Ovary (tissue), 9 donors: ENCODE data around the gene NCCRP1. TPM values are rescaled to one million over a fixed set of nuclear protein-coding genes. Genes with fewer than 3 reads are reported as not detected.
A peak's percentile ranks its signal among the peaks of the same experiment; 100 is the strongest.

Source experiments
- DNase-seq, 5 donors: peaks; one replicate each; pipeline ENCODE4 v3.0.0-alpha.2; 2019 to 2020
- H3K27ac ChIP-seq, 2 donors: fragments of 200-600 bp; one replicate each; pipeline versions ENCODE4 v1.5.1 to v1.8.0; 2019 to 2022
- H3K27me3 ChIP-seq: fragments of 200-600 bp; one replicate; pipeline ENCODE4 v1.8.0; 2022
- H3K36me3 ChIP-seq: fragments of 200-600 bp; sonication (generic); one replicate; pipeline ENCODE4 v1.5.1; 2019
- H3K4me1 ChIP-seq: one replicate; pipeline ENCODE4 v1.8.1; 2013; ENCODE audit warnings: mild to moderate bottlenecking, moderate library complexity; ENCODE audit not compliant: insufficient read depth
- H3K4me3 ChIP-seq: fragments of 200-600 bp; sonication (generic); one replicate; pipeline ENCODE4 v1.5.1; 2017
- H3K9me3 ChIP-seq, 2 donors: fragments of 200-600 bp in 1 of 2; sonication (generic) in 1 of 2; one replicate each; pipeline versions ENCODE4 v1.5.1 to v1.8.1; 2013 to 2019; ENCODE audit warnings: mild to moderate bottlenecking in 1 of 2, moderate library complexity in 1 of 2
- CTCF ChIP-seq, 3 donors: fragments of 450-650 bp in 2 of 3; fragments of 200-600 bp in 1 of 3; IDR thresholded peaks; one replicate each; pipeline versions ENCODE4 v1.5.1 to v1.8.0; 2016 to 2022; ENCODE audit warnings: antibody characterized with exemption in 3 of 3, mild to moderate bottlenecking in 1 of 3
- EP300 ChIP-seq: sonication (generic); formaldehyde crosslinking; IDR thresholded peaks from one replicate; pipeline ENCODE4 v1.6.1; 2017; ENCODE audit warnings: antibody characterized with exemption
- POLR2A ChIP-seq: fragments of 450-650 bp; IDR thresholded peaks from one replicate; pipeline ENCODE4 v1.6.1; 2017; ENCODE audit warnings: antibody characterized with exemption, mild to moderate bottlenecking, moderate library complexity
- WGBS, 3 donors: extraction: QIAGEN DNeasy Blood & Tissue Kit in 1 of 3; methylation state at CpG; one replicate each; pipeline versions ENCODE4 v1.1.5 to v1.1.7; 2013 to 2017; 5-methylcytosine and 5-hydroxymethylcytosine counted together
- intact Hi-C, 4 donors: fragments of 100-400 bp; cut with DNase I; formaldehyde crosslinking; loops; one replicate each; pipeline versions ENCODE4 v1.11.0 to v1.15.1; 2022 to 2023
- polyA plus RNA-seq, 2 donors: library from polyadenylated mRNA; stranded (reverse); fragments of 200-250 nt in 1 of 2; fragments of 350-450 nt in 1 of 2; fragmentation: Illumina TruSeq in 1 of 2; extraction: RNeasy Lipid Tissue Mini Kit (QIAGEN cat#74804) in 1 of 2; gene quantifications; one replicate each; pipeline ENCODE4 v1.2.3, GENCODE V29; 2013 to 2014
- total RNA-seq, 7 donors: library from RNA; depleted of rRNA in 2 of 7; stranded (reverse); fragments of >200 nt in 2 of 7; fragmentation: NEBNext Ultra II Directional in 3 of 7; extraction: Animal tissue kit (Norgen Biotek cat#: 25700) in 3 of 7; gene quantifications; one replicate each; pipeline versions ENCODE4 v1.1.0 to v1.2.4, GENCODE V29; 2016 to 2023
- donor health status: DM: no; HTN: no; CAD: no; lungs with moderate emphysema.
- donor health status: DM: no; HTN: no; CAD: no.
- donor health status: Bipolar disorder and iron deficiency.
- donor health status: DM: yes; HTN: yes; CAD: no.
- donor health status: DM: no; HTN: no; CAD: no.
- donor health status: DM: yes; HTN: yes; CAD: no.

NCCRP1 gene
- total and polyA plus RNA-seq, 9 donors, result 0.05 to 4.4 (median 0.20) TPM; not detected in 4

DNA sequence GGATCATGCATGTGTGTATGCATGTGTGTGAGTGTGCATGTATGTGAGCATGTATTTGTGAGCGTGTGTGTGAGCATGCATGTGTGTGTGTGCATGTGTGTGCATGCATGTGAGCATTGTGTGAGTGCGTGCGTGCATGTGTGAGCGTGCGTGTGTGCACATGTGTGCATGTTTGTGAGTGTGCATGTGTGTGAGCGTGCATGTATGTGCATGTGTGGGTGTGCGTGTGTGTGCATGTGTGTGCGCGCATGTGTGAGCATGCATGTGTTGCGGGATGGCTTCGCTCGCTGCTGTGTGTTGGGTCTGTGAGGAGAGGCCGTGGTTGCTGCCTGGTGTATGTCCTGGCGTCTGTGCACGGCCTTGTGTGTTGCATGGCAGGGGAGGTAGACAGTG, 38.8 kb upstream of the NCCRP1 start:
- DNase-seq, result no peak
- H3K36me3 ChIP-seq, result no peaks in the 10 kb centered on the region
- no peaks in the 10 kb centered on the region for H3K27me3 ChIP-seq
- TF ChIP-seq POLR2A, result no peak
- TF ChIP-seq EP300, result no peak
- no peak for TF ChIP-seq CTCF (IDR thresholded peaks at IDR 0.05)
- H3K27ac ChIP-seq, result no peak overlapping the region
- no peaks in the 10 kb centered on the region for H3K9me3 ChIP-seq
- WGBS, 3 donors, result 92 to 95% (median 92%) methylated on average over 15 of the region's 15 CpGs
- H3K4me1 ChIP-seq, result peaks cover 43% of the 10 kb centered on the region
- intact Hi-C loops, result no loop called here
- H3K4me3 ChIP-seq, result no peak overlapping the region

- Histone ChIP-seq H3K27me3 (no peaks in the 10 kb centered on the region), H3K9me3 (no peaks in the 10 kb centered on the region), H3K27ac (no peak overlapping the region), H3K36me3 (no peaks in the 10 kb centered on the region), H3K4me3 (no peak overlapping the region), H3K4me1 (peaks cover 45% of the 10 kb centered on the region)
- no peak for DNase-seq
- intact Hi-C loops, result no loop called here
- WGBS, 3 donors, result 82 to 87% (median 84%) methylated on average over 12 of the region's 12 CpGs
- TF ChIP-seq EP300, result no peak
These were observed 38.0 kb upstream of the NCCRP1 start for GRCh38 chr19:39158646-39159260.

DNA sequence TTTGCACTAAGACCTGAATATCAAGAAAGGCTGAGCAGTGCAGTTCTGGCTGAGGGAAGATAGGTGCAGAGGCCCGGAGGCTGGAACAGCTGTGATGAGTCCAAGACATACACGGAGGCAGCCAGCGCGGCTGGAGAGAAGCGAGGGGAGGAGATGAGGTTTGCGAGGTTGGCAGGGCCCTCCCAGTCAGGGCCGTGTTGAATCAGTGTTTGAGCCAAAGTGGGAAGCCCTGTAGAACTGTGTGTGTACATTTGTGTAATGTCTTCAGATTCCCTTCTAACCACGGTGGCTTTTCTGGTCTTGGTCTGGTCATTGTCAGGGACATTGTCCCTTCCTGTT, 36.3 kb upstream of the NCCRP1 start:
- 9 to 24% (median 9%) methylated on average over 8 of the region's 8 CpGs for WGBS, 3 donors
- no peak overlapping the region for H3K4me3 ChIP-seq
- intact Hi-C loops, result no loop called here
- no peak for TF ChIP-seq CTCF (IDR thresholded peaks at IDR 0.05)
- TF ChIP-seq EP300, result no peak
- TF ChIP-seq POLR2A, result no peak
- H3K27me3 ChIP-seq, result no peaks in the 10 kb centered on the region
- H3K27ac ChIP-seq, result no peak overlapping the region
- peaks cover 43% of the 10 kb centered on the region for H3K4me1 ChIP-seq
- DNase-seq, result peak; percentile 56 to 79 (median 65)
- H3K9me3 ChIP-seq, result no peaks in the 10 kb centered on the region
- H3K36me3 ChIP-seq, result no peaks in the 10 kb centered on the region

DNA sequence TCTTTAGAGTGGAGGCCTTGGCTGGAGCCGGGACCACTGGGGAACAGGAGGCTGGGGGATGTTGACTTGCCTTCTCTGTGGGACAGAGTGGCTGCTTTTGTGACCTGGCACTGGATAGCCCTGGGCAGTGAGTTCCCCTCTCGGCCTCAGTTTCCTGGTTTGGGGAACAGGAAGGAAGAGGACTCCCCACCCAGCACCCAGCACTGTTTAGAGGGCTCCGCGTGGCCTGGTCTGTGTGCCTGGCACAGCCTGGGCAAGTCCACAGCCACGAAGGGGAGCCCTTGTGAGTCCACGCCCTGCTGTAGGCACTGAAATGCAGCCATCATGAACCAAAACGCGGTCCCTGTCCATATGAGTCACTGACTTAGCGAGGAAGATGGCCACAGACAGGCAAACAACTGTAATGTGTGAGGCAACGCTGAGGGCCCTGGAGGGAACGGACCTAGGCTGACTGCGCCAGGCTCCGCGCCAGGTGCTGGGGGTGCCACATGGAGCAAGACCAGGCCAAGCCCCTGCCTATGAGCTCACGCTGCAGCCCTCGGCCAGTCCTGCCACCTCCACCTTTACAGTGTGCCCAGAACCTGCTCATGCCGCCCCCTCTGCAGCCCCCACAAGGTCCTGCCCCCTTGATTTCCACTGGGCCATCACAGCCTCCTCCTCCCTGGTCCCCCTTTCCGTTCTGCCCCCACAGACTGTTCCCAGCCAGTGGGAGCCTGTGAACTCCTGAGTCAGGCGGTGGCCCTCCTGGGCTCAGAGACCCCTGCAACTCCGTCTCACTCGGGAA, 35.7 kb upstream of the NCCRP1 start:
- DNase-seq, result peak in 1 of 5 donors; percentile 30
- Histone ChIP-seq H3K27me3 (no peaks in the 10 kb centered on the region), H3K4me3 (no peak overlapping the region), H3K36me3 (no peaks in the 10 kb centered on the region), H3K4me1 (peaks cover 42% of the 10 kb centered on the region), H3K27ac (peak overlapping the region in 1 of 2 donors; percentile 1), H3K9me3 (no peaks in the 10 kb centered on the region)
- intact Hi-C loops, result no loop called here
- 84 to 89% (median 85%) methylated on average over 21 of the region's 21 CpGs for WGBS, 3 donors
- no peak for TF ChIP-seq EP300
- no peak for TF ChIP-seq CTCF (IDR thresholded peaks at IDR 0.05)
- no peak for TF ChIP-seq POLR2A

DNA sequence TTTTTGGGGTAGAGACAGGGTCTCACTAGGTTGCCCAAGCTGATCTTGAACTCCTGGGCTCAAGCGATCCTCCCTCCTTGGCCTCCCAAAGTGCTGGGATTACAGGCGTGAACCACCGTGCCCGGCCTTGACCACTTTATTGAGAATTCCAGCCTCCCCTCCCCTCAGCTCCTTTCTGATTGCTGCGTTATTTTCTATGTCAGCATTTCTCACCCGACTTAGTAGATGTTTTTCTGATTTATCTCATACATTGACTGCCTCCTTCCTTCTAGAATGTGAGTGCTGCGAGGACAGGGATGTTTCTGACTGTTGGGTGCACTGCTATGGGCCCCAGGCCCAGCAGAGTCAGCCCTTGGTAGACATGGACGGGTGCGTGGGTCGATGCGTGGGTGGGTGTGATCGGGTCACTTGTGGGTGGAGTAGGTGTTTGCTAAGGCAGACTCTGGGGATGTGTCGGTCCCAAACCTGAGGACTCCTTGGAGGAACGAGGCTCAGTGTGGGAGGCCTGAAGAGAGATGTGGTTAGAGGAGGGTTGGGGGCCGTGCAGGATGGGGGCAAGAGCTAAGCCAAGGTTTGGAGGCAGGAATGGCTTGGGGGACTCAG, 34.2 kb upstream of the NCCRP1 start:
- H3K27ac ChIP-seq, result no peak overlapping the region
- peaks cover 33% of the 10 kb centered on the region for H3K4me1 ChIP-seq
- intact Hi-C loops, result no loop called here
- no peak overlapping the region for H3K4me3 ChIP-seq
- H3K36me3 ChIP-seq, result no peaks in the 10 kb centered on the region
- WGBS, 3 donors, result 47 to 66% (median 58%) methylated on average over 15 of the region's 15 CpGs
- no peaks in the 10 kb centered on the region for H3K27me3 ChIP-seq
- DNase-seq, result no peak
- TF ChIP-seq CTCF (IDR thresholded peaks at IDR 0.05) (no peak), POLR2A (no peak), EP300 (no peak)
- no peaks in the 10 kb centered on the region for H3K9me3 ChIP-seq
